GM12875 (cell line): ENCODE measurements around the gene NT5M.
"Not testable (repeated sequence)": the region's sequence is repeated elsewhere in the genome, so short reads cannot be mapped to it uniquely, and the experiment has no call there.

Source experiments
- H3K4me3 ChIP-seq: one replicate; pipeline ENCODE4 v1.5.1; 2011; ENCODE audit warnings: low read depth, low read length, control low read depth
- TF ChIP-seq, protein P1 (sequence below): IDR thresholded peaks from 2 replicates; pipeline ENCODE4 v1.5.1; 2011; ENCODE audit warnings: low read depth, mild to moderate bottlenecking, control low read depth, inconsistent platforms, low read length, moderate library complexity, borderline replicate concordance; ENCODE audit not compliant: insufficient read depth

The NT5M gene

DNA sequence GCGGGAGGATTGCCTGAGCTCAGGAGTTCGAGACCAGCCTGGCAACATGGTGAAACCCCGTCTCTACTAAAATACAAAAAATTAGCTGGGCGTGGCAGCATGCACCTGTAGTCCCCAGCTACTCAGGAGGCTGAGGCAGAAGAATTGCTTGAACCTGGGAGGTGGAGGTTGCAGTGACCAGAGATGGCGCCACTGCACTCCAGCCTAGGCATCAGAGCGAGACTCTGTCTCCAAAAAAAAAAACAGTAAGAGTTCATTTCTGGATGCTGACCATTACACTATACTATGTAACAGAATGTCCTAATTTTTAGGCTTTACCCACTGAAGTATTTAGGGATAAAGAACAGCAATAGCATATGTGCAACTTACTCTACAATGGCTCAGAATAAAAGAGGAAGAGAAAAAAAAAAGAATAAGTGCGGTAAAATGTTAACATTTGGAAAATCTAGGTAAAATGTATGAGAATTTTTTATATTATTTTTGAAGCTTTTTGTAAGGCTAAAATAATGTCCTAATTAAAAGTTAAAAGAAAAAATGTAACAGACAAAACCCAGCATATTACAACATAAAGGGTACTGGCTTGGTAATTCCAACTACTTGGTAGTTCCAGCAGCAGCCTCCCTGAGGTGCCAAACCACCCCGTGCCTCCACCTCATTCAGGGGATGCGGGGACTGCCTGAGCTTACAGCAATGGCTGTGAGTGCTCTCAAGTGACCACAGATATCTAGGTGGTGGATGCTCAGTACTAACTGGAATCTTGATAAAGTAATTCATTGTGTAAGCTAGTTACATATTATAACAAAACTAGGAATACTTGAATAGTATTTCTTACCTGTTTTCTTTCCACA, 33.0 kb upstream of the NT5M start:
- no peak overlapping the region for H3K4me3 ChIP-seq
- TF ChIP-seq, protein P1, sequence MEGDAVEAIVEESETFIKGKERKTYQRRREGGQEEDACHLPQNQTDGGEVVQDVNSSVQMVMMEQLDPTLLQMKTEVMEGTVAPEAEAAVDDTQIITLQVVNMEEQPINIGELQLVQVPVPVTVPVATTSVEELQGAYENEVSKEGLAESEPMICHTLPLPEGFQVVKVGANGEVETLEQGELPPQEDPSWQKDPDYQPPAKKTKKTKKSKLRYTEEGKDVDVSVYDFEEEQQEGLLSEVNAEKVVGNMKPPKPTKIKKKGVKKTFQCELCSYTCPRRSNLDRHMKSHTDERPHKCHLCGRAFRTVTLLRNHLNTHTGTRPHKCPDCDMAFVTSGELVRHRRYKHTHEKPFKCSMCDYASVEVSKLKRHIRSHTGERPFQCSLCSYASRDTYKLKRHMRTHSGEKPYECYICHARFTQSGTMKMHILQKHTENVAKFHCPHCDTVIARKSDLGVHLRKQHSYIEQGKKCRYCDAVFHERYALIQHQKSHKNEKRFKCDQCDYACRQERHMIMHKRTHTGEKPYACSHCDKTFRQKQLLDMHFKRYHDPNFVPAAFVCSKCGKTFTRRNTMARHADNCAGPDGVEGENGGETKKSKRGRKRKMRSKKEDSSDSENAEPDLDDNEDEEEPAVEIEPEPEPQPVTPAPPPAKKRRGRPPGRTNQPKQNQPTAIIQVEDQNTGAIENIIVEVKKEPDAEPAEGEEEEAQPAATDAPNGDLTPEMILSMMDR = peak; percentile 20; the same call in 1 of the 2 replicates

GRCh38 chr17:17275971-17276370, 27.2 kb upstream of the NT5M start:
- TF ChIP-seq, protein P1 = no peak
- H3K4me3 ChIP-seq = no peak overlapping the region

DNA sequence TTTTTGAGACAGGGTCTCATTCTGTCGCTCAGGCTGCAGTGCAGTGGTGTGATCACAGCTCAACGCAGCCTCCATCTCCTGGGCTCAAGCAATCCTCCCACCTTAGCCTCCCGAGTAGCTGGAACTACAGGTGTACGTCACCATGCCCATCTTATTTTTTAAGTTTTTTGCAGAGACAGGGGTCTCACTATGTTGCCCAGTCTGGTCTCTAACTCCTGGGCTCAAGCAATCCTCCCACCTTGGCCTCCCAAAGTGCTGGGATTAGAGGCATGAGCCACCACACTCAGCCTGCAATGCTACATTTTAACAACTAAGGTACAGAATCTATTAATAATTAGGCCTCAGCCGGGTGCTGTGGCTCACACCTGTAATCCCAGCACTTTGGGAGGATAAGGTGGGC, 25.7 kb upstream of the NT5M start:
- H3K4me3 ChIP-seq = not testable (repeated sequence)

- H3K4me3 ChIP-seq = no peak overlapping the region
- TF ChIP-seq, protein P1 = no peak
These were observed 23.9 kb upstream of the NT5M start for GRCh38 chr17:17279316-17279715.

DNA sequence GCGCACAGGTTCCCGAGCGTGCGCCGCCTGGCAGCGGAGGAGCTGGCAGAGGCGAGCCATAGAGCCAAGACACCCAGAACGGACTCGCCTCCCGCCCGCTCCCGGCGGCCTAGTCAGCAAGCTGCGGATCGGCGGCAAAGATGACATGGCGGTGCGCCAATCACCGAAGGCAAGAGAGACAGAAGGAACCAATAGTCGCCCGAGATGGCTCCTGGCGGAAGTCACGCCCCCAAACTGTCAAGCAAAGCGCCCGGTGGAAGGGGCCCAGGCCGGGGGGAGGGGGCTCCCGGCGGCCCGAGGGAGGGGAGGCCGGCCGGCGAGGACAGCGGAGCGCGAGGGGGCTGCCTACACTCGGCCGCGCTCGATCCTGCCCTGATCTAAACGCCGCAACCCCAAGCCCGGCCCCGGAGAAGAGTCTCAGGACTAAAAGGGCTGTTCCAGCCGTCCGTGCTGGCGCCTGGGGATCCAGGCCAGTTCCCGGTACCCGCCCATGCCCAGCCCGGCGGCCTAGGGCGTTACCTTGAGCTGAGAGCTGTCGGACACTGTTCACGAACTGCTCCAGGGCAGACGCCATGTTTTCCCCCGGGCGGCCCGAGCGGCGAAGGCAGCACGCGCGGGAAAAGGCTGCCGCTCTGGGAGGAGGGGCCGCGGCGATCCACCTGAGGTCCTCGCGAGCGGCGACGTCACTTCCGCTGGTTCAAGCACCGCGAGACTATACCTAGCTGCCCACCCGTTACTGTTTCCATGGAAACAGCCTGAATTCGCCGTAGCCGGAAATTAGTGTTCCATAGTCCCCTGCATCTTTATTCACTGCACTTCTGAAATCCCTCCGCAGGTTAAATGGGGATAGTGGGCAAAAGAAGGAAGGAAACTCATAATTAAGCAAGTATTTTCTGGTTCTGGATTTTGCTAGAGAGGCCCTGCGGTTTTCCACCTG, 22.3 kb upstream of the NT5M start, which contains the start of gene COPS3:
Gene COPS3, minus strand, starts transcription at position 634 of the 937 bp plus-strand sequence. Its CDS starts 60 bp downstream, at position 574.
- TF ChIP-seq, protein P1 = no peak
- peak within 1 kb of the TSS; percentile 88 for H3K4me3 ChIP-seq

DNA sequence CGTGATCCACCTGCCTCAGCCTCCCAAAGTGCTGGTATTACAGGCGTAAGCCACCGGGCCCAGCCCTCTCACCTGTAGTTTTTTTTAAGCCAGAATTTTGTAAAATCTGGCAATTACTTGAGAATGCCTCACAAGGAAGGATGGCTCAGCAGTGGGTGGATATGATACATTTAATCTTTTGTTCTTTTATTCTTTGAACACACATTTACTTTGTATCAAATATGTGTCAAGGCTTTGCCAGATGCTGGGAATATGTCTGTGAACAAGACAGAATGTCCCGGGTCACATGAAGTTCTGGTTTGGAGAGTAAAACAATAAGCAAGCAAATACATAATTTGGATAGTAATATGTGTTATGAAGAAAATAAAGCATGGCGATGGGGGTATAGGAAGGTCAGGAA, 17.2 kb upstream of the NT5M start:
- TF ChIP-seq, protein P1 = no peak
- no peak overlapping the region for H3K4me3 ChIP-seq

DNA sequence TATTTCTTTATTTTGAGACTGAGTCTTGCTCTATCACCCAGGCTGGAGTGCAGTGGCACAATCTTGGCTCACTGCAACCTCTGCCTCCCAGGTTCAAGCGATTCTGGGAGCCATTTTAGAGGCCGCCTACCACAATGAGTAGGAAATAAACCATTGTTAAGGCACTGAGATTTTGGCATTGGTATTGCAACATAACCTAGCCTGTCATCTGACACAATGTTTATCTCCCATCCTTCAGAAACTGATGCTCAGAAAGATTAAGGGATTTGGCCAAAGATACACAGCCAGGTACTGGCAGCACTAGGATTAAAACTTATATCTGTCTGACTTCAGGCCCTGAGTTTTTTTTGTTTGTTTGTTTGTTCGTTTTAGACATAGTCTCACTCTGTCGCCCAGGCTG, 14.1 kb upstream of the NT5M start:
- TF ChIP-seq, protein P1 = no peak
- H3K4me3 ChIP-seq = no peak overlapping the region
